Measurements from ENCODE around the gene PRKG2. TPM values are rescaled to one million over a fixed set of nuclear protein-coding genes. Genes with fewer than 3 reads are reported as not detected.

PRKG2 gene
- polyA plus RNA-seq, 1 donor from 2014 or later, result 0.16 TPM

- H3K4me2 ChIP-seq (ENCODE audit: low read length), result no peak overlapping the region
- no peak overlapping the region for H3K9ac ChIP-seq (ENCODE audit: low read length)
- peaks cover 6% of the 10 kb centered on the region for H3K27me3 ChIP-seq (ENCODE audit: insufficient read depth, low read depth, low read length)
- no peak overlapping the region for H3K4me3 ChIP-seq (ENCODE audit: low read length)
- H4K20me1 ChIP-seq (ENCODE audit: insufficient read depth), result no peaks in the 10 kb centered on the region
- H3K36me3 ChIP-seq (ENCODE audit: insufficient read depth, low read length), result no peaks in the 10 kb centered on the region
- H3K9me2 ChIP-seq (ENCODE audit: insufficient read depth, low read length), result no peaks in the 10 kb centered on the region
- no peaks in the 10 kb centered on the region for H3F3A ChIP-seq (ENCODE audit: insufficient read depth, low read length, poor library complexity, severe bottlenecking)
- no peaks in the 10 kb centered on the region for H3K79me2 ChIP-seq (replicated peaks; ENCODE audit: insufficient read depth, low read length)
- no peak overlapping the region for H3K27ac ChIP-seq (ENCODE audit: low read length)
- H3K9me3 ChIP-seq (ENCODE audit: low read length), result no peaks in the 10 kb centered on the region
- H2AFZ ChIP-seq (ENCODE audit: low read depth, low read length), result no peak overlapping the region
- no peak for TF ChIP-seq REST (IDR thresholded peaks at IDR 0.05; ENCODE audit: borderline replicate concordance)
- no peak for TF ChIP-seq RAD21 (conservative IDR thresholded peaks at IDR 0.05)
- TF ChIP-seq EZH2 (IDR thresholded peaks at IDR 0.05; ENCODE audit: borderline replicate concordance, insufficient read depth, low read length, poor library complexity, severe bottlenecking), result no peak
- TF ChIP-seq CTCF (IDR thresholded peaks at IDR 0.05; ENCODE audit: poor library complexity, severe bottlenecking), result no peak
- TF ChIP-seq SMC3 (conservative IDR thresholded peaks at IDR 0.05; ENCODE audit: poor library complexity), result no peak
- TF ChIP-seq EP300 (conservative IDR thresholded peaks at IDR 0.05; ENCODE audit: poor library complexity, severe bottlenecking), result no peak
Observed at GRCh38 chr4:81039351-81039972, 175.6 kb downstream of the PRKG2 start.

GRCh38 chr4:81038636-81039350 is 176.2 kb downstream of the PRKG2 start:
- peaks cover 13% of the 10 kb centered on the region for H3K27me3 ChIP-seq (ENCODE audit: insufficient read depth, low read depth, low read length)

More at GRCh38 chr4:81038636-81039350, 176.2 kb downstream of the PRKG2 start:
- no peaks in the 10 kb centered on the region for H4K20me1 ChIP-seq (ENCODE audit: insufficient read depth)
- H3K27ac ChIP-seq (ENCODE audit: low read length), result no peak overlapping the region
- no peaks in the 10 kb centered on the region for H3K9me2 ChIP-seq (ENCODE audit: insufficient read depth, low read length)
- no peak overlapping the region for H3K4me2 ChIP-seq (ENCODE audit: low read length)
- no peak for TF ChIP-seq CTCF (IDR thresholded peaks at IDR 0.05; ENCODE audit: poor library complexity, severe bottlenecking)
- TF ChIP-seq EZH2 (IDR thresholded peaks at IDR 0.05; ENCODE audit: borderline replicate concordance, insufficient read depth, low read length, poor library complexity, severe bottlenecking), result no peak
- TF ChIP-seq REST (IDR thresholded peaks at IDR 0.05; ENCODE audit: borderline replicate concordance), result no peak
- TF ChIP-seq MXI1 (conservative IDR thresholded peaks at IDR 0.05; ENCODE audit: poor library complexity, severe bottlenecking), result no peak
- TF ChIP-seq POLR2AphosphoS5 (IDR thresholded peaks at IDR 0.05), result no peak
- TF ChIP-seq SMC3 (conservative IDR thresholded peaks at IDR 0.05; ENCODE audit: poor library complexity), result no peak
- no peak for TF ChIP-seq EP300 (conservative IDR thresholded peaks at IDR 0.05; ENCODE audit: poor library complexity, severe bottlenecking)
- TF ChIP-seq TAF1 (IDR thresholded peaks at IDR 0.05; ENCODE audit: low read depth), result no peak
- no peaks in the 10 kb centered on the region for H3K36me3 ChIP-seq (ENCODE audit: insufficient read depth, low read length)
- H2AFZ ChIP-seq (ENCODE audit: low read depth, low read length), result no peak overlapping the region
- H3K9me3 ChIP-seq (ENCODE audit: low read length), result no peaks in the 10 kb centered on the region
- no peak overlapping the region for H3K9ac ChIP-seq (ENCODE audit: low read length)
- no peaks in the 10 kb centered on the region for H3K79me2 ChIP-seq (replicated peaks; ENCODE audit: insufficient read depth, low read length)
- H3K4me3 ChIP-seq (ENCODE audit: low read length), result no peak overlapping the region
- no peaks in the 10 kb centered on the region for H3F3A ChIP-seq (ENCODE audit: insufficient read depth, low read length, poor library complexity, severe bottlenecking)

Measured in neural cell (in vitro differentiated cells).